Activated CD8-positive, alpha-beta T cell treated with anti-CD3 and anti-CD28 coated beads for 36 hours (primary cell): ENCODE data around the gene PNLDC1. TPM values are rescaled to one million over a fixed set of nuclear protein-coding genes. Genes with fewer than 3 reads are reported as not detected.

Experiments used
- ATAC-seq: fragments of 200-7000 bp; cut with Tn5 transposase; one replicate; pipeline ENCODE4 v1.10.0; 2021; ENCODE audit warnings: mild to moderate bottlenecking, moderate library complexity
- CTCF ChIA-PET: fragments of 350-600 bp; sonication (Branson Sonifier 250); formaldehyde crosslinking; loops from one replicate; lab custom pipeline; 2021; ENCODE audit warnings: antibody characterized with exemption; lab: Charles Lee
- POLR2A ChIA-PET: fragments of 350-600 bp; sonication (Branson Sonifier 250); formaldehyde crosslinking; loops from one replicate; lab custom pipeline; 2021; ENCODE audit warnings: antibody characterized with exemption; lab: Charles Lee
- DNase-seq: peaks from one replicate; pipeline ENCODE4 v3.0.0-alpha.2; 2020
- H3K27ac Mint-ChIP-seq: one replicate; pipeline ENCODE4 v1.8.0; 2021; ENCODE audit warnings: mild to moderate bottlenecking, mixed read lengths
- H3K27me3 Mint-ChIP-seq: one replicate; pipeline ENCODE4 v1.8.0; 2021; ENCODE audit warnings: mixed read lengths
- H3K36me3 Mint-ChIP-seq: one replicate; pipeline ENCODE4 v1.8.0; 2021; ENCODE audit warnings: low read depth, mixed read lengths
- H3K4me1 Mint-ChIP-seq: one replicate; pipeline ENCODE4 v1.8.0; 2021; ENCODE audit warnings: low read depth, mixed read lengths
- H3K4me3 Mint-ChIP-seq: one replicate; pipeline ENCODE4 v1.8.0; 2021; ENCODE audit warnings: mild to moderate bottlenecking, moderate library complexity, mixed read lengths
- H3K9me3 Mint-ChIP-seq: one replicate; pipeline ENCODE4 v1.8.0; 2021; ENCODE audit warnings: mixed read lengths
- intact Hi-C: fragments of 100-400 bp; cut with micrococcal nuclease; formaldehyde crosslinking; loops from one replicate; pipeline ENCODE4 v1.10.0; 2022
- total RNA-seq, 2 experiments: library from RNA; stranded (reverse); gene quantifications; one replicate each; pipeline ENCODE4 v1.2.3, GENCODE V29; 2021
- TF ChIP-seq, protein P1 (sequence below): fragments of 200-600 bp; IDR thresholded peaks from one replicate; pipeline ENCODE4 v1.8.0; 2022; ENCODE audit warnings: antibody characterized with exemption, mild to moderate bottlenecking

Gene PNLDC1
- total RNA-seq, 2 experiments from 2014 or later = 0.34 to 0.54 TPM

DNA sequence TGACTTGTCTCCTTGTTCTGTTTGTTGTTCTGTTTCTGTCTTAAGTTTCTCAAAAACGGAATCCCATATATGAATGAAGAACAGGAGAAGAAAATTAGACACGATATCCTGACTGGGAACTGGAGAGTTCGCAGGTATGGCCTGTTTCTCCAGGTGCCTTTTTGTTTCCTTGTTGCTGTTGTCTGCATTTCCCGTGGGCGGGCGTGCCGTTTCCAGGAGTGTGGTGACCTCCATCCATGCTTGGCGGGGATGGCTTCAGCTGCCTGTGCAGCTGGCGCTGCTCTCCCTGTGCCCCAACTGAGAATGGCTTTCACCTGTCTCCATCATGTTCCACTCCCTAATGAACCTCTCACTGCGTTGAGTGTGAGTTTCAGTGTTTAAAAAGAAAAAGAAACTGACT is 4.4 kb downstream of the PNLDC1 start:
- intact Hi-C loops = loop anchor here (5.0 kb wide), 1 partner anchor 643 kb away; no protein-coding TSS in a partner anchor
- Mint-ChIP-seq H3K4me1 (no peaks in the 10 kb centered on the region), H3K27ac (no peak overlapping the region), H3K4me3 (no peak overlapping the region), H3K9me3 (no peaks in the 10 kb centered on the region), H3K36me3 (peaks cover 2% of the 10 kb centered on the region), H3K27me3 (no peaks in the 10 kb centered on the region)
- DNase-seq (no peak), ATAC-seq (no peak)
- CTCF ChIA-PET = no interaction called here
- POLR2A ChIA-PET = no interaction called here
- TF ChIP-seq, protein P1, sequence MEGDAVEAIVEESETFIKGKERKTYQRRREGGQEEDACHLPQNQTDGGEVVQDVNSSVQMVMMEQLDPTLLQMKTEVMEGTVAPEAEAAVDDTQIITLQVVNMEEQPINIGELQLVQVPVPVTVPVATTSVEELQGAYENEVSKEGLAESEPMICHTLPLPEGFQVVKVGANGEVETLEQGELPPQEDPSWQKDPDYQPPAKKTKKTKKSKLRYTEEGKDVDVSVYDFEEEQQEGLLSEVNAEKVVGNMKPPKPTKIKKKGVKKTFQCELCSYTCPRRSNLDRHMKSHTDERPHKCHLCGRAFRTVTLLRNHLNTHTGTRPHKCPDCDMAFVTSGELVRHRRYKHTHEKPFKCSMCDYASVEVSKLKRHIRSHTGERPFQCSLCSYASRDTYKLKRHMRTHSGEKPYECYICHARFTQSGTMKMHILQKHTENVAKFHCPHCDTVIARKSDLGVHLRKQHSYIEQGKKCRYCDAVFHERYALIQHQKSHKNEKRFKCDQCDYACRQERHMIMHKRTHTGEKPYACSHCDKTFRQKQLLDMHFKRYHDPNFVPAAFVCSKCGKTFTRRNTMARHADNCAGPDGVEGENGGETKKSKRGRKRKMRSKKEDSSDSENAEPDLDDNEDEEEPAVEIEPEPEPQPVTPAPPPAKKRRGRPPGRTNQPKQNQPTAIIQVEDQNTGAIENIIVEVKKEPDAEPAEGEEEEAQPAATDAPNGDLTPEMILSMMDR = no peak

DNA sequence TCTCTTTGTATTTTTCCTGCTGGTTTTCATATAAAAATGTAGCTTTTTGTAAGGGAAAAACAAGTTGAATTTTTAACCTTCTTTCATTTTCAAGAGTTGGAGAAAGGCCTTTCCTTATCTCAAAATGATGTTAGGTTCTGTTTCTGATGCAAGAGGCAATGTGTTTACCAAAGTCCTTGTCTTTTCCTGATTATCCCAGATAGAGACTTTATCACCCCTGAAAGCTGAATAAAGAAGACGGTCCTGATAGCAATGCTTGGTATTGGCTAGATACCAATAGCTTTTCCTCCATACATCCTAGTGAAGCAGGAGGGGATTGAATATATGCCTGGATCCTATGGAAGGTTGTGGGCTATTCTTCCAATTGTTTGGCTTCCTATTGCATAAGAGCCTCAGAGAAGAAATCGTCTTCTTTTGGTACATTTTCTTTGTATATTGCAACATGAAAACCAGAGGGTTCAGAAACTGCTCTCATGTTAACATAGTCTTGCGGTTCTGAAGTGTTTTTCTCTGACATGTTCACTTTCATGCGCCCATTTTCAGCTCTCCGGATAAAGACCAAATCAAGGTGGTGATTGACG is 5.5 kb downstream of the PNLDC1 start:
- DNase-seq = no peak
- ChIA-PET POLR2A (no interaction called here), CTCF (interaction anchor here (1.5 kb wide), 1 partner anchor 47 kb away, joined by 6 read pairs; no protein-coding TSS in a partner anchor)
- TF ChIP-seq, protein P1 = no peak
- no peak overlapping the region for H3K4me3 Mint-ChIP-seq
- H3K36me3 Mint-ChIP-seq = no peaks in the 10 kb centered on the region
- H3K4me1 Mint-ChIP-seq = no peaks in the 10 kb centered on the region
- H3K27ac Mint-ChIP-seq = no peak overlapping the region
- intact Hi-C loops = no loop called here
- no peaks in the 10 kb centered on the region for H3K27me3 Mint-ChIP-seq
- no peak for ATAC-seq
- no peaks in the 10 kb centered on the region for H3K9me3 Mint-ChIP-seq

DNA sequence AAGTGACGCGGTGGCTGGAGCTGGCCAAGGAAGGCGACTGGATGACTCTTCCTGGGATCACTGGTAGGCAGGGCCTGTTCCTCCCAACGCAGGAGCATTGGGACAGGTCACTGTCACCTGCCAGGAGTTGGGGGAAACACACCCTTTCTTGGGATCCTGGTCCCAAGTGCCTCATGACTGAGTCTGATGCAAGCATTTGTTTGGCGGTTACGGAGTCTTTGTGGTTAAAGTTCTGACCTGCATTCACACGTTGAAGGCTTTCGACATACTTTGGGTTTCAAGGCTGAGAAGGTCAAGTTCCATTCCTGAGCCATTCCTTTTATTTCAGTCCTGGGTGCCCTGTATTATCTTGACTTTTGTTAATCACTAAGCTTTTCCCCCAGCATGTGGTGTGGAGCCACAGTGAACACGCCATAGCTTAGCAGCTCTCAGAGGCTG is 6.0 kb downstream of the PNLDC1 start:
- POLR2A ChIA-PET = no interaction called here
- H3K9me3 Mint-ChIP-seq = no peaks in the 10 kb centered on the region

DNA sequence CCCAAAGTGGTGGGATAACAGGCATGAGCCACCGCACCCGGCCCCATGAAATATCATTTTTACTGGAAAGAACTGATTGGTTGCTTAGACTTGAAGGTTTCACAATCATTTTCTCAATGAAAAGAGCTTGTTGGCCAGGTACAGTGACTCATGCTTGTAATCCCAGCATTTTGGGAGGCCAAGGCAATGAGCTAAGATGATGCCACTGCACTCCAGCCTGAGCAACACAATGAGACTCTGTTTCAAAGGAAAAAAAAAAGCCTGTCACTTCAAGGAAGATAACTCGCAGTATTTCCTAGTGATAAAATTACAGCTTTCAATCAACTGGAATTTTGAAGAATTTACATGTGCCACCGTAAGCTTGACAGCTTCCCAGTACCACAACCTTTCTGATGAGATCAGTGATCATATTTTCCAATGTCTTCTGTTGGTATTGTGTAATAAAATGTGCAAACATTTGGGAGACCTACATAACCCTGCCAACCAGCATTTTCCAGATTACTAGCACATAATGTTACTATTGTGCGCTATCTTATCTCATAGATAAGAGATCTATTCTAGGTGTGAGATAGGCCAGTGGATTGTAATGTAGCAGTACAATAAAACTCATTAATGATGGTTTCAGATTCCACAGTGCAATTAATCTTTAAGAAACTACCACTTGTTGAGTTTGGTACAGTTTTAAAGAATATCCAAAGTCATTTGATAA is 7.2 kb downstream of the PNLDC1 start:
- no peaks in the 10 kb centered on the region for H3K9me3 Mint-ChIP-seq
- DNase-seq = no peak
- no peaks in the 10 kb centered on the region for H3K4me1 Mint-ChIP-seq
- no peak overlapping the region for H3K4me3 Mint-ChIP-seq
- TF ChIP-seq, protein P1 = no peak
- H3K27ac Mint-ChIP-seq = no peak overlapping the region
- H3K36me3 Mint-ChIP-seq = no peaks in the 10 kb centered on the region
- CTCF ChIA-PET = no interaction called here
- POLR2A ChIA-PET = no interaction called here
- H3K27me3 Mint-ChIP-seq = no peaks in the 10 kb centered on the region
- intact Hi-C loops = no loop called here
- no peak for ATAC-seq

More for the DNA sequence above, 6.0 kb downstream of the PNLDC1 start:
- no peak overlapping the region for H3K27ac Mint-ChIP-seq
- H3K4me1 Mint-ChIP-seq = no peaks in the 10 kb centered on the region
- CTCF ChIA-PET = interaction anchor here (1.5 kb wide), 1 partner anchor 46 kb away, joined by 6 read pairs; no protein-coding TSS in a partner anchor
- intact Hi-C loops = no loop called here
- H3K36me3 Mint-ChIP-seq = no peaks in the 10 kb centered on the region
- no peak for ATAC-seq
- DNase-seq = no peak
- H3K4me3 Mint-ChIP-seq = no peak overlapping the region
- H3K27me3 Mint-ChIP-seq = no peaks in the 10 kb centered on the region
- TF ChIP-seq, protein P1 = no peak

DNA sequence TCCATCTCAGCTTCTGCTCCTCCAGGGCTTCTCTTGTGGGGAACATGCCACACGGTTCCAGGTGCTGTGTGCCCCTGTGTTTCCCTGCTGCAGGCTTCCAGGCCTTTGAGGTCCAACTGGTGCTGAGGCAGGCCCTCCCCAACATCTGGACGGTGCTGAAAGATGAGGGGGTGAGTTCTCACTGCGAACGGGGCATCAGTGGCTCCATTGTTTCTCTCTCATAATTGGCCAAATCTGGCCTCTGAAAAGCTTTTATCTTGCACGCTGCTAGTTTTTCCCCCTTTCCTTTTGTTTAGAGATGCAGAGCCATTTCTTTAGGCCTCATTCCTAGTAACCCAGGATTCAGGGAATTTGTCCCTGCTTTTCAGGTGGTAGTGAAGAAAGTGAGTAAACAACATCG is 8.6 kb downstream of the PNLDC1 start:
- POLR2A ChIA-PET = no interaction called here
- intact Hi-C loops = no loop called here
- CTCF ChIA-PET = no interaction called here
- no peak for ATAC-seq
- Mint-ChIP-seq H3K27me3 (no peaks in the 10 kb centered on the region), H3K9me3 (no peaks in the 10 kb centered on the region), H3K27ac (no peak overlapping the region), H3K4me3 (no peak overlapping the region), H3K4me1 (no peaks in the 10 kb centered on the region), H3K36me3 (no peaks in the 10 kb centered on the region)
- no peak for DNase-seq
- TF ChIP-seq, protein P1 = no peak
